ENCODE data around the gene NOTUM.

The NOTUM gene

GRCh38 chr17:81934098-81934757 lies 26.8 kb downstream of the NOTUM start:
- TF ChIP-seq, protein P1, sequence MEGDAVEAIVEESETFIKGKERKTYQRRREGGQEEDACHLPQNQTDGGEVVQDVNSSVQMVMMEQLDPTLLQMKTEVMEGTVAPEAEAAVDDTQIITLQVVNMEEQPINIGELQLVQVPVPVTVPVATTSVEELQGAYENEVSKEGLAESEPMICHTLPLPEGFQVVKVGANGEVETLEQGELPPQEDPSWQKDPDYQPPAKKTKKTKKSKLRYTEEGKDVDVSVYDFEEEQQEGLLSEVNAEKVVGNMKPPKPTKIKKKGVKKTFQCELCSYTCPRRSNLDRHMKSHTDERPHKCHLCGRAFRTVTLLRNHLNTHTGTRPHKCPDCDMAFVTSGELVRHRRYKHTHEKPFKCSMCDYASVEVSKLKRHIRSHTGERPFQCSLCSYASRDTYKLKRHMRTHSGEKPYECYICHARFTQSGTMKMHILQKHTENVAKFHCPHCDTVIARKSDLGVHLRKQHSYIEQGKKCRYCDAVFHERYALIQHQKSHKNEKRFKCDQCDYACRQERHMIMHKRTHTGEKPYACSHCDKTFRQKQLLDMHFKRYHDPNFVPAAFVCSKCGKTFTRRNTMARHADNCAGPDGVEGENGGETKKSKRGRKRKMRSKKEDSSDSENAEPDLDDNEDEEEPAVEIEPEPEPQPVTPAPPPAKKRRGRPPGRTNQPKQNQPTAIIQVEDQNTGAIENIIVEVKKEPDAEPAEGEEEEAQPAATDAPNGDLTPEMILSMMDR (IDR thresholded peaks at IDR 0.05), result no peak

GRCh38 chr17:81933178-81933699 lies 27.7 kb downstream of the NOTUM start:
- TF ChIP-seq, protein P1 (IDR thresholded peaks at IDR 0.05), result no peak

- TF ChIP-seq, protein P1 (IDR thresholded peaks at IDR 0.05), result no peak
Observed at GRCh38 chr17:81932333-81932983, 28.5 kb downstream of the NOTUM start.

- TF ChIP-seq, protein P1 (IDR thresholded peaks at IDR 0.05), result no peak
Observed at GRCh38 chr17:81931557-81932332, 29.2 kb downstream of the NOTUM start.

- TF ChIP-seq, protein P1 (IDR thresholded peaks at IDR 0.05), result no peak
Observed at GRCh38 chr17:81931189-81931556, 29.8 kb downstream of the NOTUM start.

DNA sequence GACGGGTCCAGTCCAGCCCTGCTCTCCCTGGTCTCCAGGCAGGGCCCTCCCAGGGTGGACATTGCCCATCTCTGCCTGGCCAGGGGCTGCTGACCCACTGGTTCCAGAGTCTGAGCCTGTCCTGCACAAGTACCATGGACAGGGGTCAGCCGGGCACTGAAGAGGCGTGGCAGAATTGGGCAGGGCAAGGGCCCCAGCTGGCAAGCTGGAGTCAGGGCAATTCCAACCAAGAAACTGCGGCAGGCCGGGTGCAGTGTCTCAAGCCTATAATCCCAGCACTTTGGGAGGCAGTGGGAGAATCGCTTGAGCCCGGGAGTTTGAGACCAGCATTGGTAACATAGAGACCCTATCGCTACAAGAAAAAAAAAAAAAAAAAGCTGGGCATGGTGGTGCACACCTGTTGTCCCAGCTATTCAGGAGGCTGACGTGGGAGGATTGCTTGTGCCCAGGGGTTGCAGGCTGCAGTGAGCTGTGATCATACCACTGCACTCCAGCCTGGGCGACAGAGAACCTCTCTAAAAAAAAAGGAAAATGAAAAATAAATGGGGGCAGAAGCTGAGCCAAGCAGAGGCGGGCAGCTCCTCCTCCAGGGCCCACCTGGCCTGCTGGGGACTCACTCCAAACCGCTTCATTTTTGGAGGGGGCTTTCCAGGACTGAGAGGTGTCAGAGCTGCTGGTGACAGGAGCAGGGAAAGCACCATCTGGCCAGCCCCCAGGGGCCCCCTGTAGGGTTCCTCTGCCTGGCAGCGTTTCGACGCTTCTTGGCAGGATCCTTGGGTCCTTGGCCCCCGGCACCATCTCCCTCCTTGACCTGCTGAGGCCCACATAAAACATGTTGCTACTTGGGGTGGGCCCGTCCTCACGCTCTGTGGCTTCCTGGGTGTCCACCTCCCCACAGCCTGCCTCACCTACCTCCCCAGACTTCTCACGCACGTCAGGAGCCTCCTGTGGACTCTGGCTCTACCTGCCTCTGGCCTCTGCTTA lies 30.6 kb downstream of the NOTUM start:
- TF ChIP-seq, protein P1 (IDR thresholded peaks at IDR 0.05), result no peak

Data from LNCAP (cell line).